ENCODE data around the gene BTBD6.

The BTBD6 gene

GRCh38 chr14:105241641-105242040 is 6.7 kb upstream of the BTBD6 start:
- no peak for DNase-seq

DNA sequence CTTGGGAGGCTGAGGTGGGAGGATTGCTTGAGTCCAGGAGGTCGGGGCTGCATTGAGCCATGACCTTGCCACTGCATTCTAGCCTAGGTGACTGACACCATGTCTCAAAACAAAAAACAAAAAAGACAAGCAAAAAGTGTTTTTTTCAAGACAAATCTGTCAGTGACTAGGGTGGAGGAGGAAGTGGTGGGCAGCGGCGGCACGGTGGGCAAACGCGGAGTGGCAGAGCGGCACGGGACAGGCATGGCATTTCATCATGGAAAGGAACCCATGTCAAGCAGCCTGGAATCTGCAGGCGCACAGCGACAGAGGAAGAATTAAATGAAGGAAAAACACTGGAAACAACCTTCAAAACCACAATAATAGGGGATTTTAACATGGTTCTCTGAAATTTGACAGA is 4.0 kb upstream of the BTBD6 start:
- no peak for DNase-seq

GRCh38 chr14:105247026-105247425 is 1.3 kb upstream of the BTBD6 start:
- DNase-seq, result no peak

GRCh38 chr14:105247715-105248367 is 492 bp upstream of the BTBD6 start:
- no peak for DNase-seq

GRCh38 chr14:105249182-105250007 is 1.1 kb downstream of the BTBD6 start:
- no peak for DNase-seq

- no peak for DNase-seq
Observed at GRCh38 chr14:105250008-105250366, 1.7 kb downstream of the BTBD6 start.

GRCh38 chr14:105250986-105251385 is 2.7 kb downstream of the BTBD6 start:
- no peak for DNase-seq

DNA sequence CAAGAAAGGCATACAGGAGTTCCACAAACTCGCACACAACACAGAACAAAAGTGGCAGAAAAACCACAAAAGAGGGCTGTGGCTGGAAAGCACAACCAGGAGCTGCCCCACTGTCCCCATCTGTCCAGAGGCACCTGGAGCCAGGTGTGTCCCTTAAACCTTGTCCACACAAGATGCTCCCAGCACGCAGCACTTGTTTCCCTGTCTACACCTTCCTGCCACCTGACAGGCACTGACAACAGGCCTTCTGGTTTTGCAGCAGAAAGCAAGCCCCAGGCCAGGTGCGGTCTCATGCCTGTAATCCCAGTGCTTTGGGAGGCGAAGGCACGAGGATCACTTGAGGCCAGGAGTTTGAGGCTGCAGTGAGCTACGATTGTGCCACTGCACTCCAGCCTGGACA is 3.6 kb downstream of the BTBD6 start:
- DNase-seq, result no peak

- DNase-seq, result no peak
Observed at GRCh38 chr14:105252552-105253328, 4.4 kb downstream of the BTBD6 start.

DNA sequence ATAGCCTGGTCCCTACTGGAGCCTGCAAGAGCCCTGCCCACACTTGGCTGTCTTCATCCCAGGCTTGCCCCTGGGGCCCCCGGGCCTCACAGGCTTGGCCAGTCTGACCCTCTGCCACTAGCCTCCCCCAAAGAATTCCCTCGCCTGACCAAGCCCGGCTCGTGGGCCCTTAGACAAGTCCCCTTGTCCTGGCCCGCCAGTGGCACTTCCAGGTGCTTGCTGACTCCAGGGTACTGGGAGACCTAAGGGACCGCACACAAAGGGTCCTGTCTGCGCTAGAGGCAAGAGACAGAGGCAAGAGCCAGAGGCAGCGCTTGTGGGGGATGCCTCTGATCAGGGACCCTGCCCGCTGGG is 5.0 kb downstream of the BTBD6 start:
- DNase-seq, result no peak

GRCh38 chr14:105255021-105255507 is 6.7 kb downstream of the BTBD6 start:
- DNase-seq, result no peak

- no peak for DNase-seq
Observed at GRCh38 chr14:105256292-105256960, 8.1 kb downstream of the BTBD6 start.

DNA sequence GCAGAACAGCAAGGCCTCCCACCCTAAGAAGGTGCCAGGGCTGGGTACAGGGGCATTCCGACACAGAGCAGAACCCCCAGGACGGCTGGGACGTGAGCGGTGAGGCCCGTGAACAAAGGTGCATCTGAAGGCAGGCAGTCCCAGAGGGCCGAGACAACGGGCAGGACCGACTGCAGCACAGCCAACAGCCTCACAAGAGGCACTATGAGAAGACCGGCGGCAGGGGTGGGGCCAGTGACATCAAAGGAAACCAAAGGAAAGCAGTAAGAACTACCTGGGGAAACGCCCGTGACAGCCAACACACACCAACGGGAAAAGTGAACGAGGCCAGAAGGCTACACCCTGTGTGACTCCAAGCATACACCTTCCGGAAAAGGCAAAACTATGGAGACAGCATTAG is 9.1 kb downstream of the BTBD6 start:
- DNase-seq, result no peak

- peak; percentile 34 for DNase-seq
Observed at GRCh38 chr14:105258846-105259245, 10.5 kb downstream of the BTBD6 start.

GRCh38 chr14:105260959-105261358 is 12.6 kb downstream of the BTBD6 start:
- DNase-seq, result no peak

DNA sequence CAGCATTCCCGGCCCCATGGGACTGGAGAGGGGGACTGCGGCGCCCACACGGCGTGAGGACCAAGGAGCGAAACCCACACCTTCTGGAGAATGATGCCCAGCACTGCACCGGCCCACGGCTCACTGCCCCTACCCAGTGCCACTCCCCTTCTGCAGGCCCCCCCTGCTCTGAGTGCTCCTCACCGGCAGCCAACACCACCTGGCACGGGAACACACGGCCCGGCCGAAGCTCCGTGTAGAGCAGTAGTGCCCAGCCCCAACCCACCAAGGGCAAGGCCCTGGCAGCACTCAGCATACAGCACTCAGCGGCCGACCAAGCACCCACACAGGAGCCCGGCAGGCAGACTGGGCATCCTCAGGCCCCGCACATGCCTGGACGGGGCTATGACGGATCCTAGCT is 13.4 kb downstream of the BTBD6 start:
- no peak for DNase-seq

- DNase-seq, result no peak
Observed at GRCh38 chr14:105267820-105268548, 19.7 kb downstream of the BTBD6 start.

DNA sequence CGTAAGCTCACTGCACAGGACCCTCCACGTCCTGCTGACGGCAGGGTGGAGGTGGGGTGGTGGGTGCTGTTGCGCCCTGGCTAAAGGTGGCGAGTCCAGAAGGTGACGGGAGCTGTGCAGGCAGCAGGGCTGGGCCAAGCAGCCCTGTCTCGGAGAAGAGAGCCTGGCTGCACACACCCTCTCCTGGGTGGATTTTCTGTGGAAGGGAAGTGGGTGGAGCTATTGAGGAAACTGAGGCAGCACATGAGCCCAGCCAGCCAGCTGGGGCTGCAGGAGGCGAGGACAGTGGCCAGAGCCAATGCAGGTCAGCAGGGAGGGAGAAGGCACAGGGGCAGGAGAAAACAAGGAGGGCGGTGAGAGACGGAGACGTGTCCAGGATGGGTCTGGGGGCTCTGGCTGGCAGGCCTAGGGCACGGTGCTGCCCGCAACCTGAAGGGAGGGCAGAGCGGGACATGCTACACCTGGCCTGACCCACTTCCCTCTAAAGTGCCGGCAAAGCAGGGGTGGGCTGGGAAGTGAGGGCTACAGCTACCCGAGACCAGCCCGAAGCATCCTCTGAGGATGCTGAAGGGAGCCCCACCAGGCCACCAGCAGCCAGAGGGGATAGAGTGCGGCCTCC is 20.5 kb downstream of the BTBD6 start:
- no peak for DNase-seq

DNA sequence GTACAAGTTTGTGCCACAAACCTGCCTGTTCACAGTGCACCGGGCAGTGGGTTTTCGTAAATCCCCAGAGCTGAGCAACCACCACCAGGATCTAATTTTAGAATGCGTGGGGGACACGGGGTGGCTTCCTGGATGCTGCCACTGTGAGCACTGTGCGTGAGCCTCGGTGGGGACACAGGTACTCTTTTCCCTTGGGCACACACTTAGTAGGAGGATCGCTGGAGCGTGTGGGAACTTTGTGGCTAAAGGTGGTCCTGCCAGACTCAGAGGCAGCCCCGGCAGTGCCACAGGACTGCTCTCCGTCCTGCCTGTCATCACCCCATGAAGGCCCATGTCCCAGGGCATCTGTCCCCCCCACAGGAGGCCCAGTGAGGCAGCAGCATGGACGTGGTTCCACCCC is 21.1 kb downstream of the BTBD6 start:
- DNase-seq, result no peak

- no peak for DNase-seq
Observed at GRCh38 chr14:105271224-105271890, 23.0 kb downstream of the BTBD6 start.

- no peak for DNase-seq
Observed at GRCh38 chr14:105272623-105273022, 24.3 kb downstream of the BTBD6 start.

Data from NCI-H774 (cell line).